GM12878 (cell line): ENCODE measurements around the gene SERPINF2. TPM values are rescaled to one million over a fixed set of nuclear protein-coding genes. Genes with fewer than 3 reads are reported as not detected.
A peak's percentile ranks its signal among the peaks of the same experiment; 100 is the strongest.

Source experiments
- ATAC-seq: fragments of 200-7000 bp; cut with Tn5 transposase; 3 replicates; pipeline ENCODE4 v1.9.1; 2020; ENCODE audit warnings: mild to moderate bottlenecking, moderate library complexity
- BruUV-seq: library from RNA; stranded (reverse); fragments of 400-500 nt; replicated peaks from 2 replicates; lab custom pipeline; 2021; lab: Mats Ljungman, UMichigan
- CTCF ChIA-PET: fragments of 300-600 bp; sonication (Branson Sonifier 250); formaldehyde crosslinking; extraction: SDS; loops from one replicate; lab custom pipeline; 2021; ENCODE audit warnings: inconsistent platforms; lab: Yijun Ruan, JAX
- POLR2A ChIA-PET: fragments of 350-600 bp; formaldehyde crosslinking; extraction: SDS; loops from one replicate; lab custom pipeline; 2021; ENCODE audit warnings: inconsistent platforms; lab: Charles Lee
- RAD21 ChIA-PET: fragments of 300-600 bp; sonication (Branson Sonifier 250); formaldehyde crosslinking; loops from one replicate; lab custom pipeline; 2023; ENCODE audit warnings: antibody characterized with exemption; ENCODE audit not compliant: unreplicated experiment; lab: Charles Lee
- SMC1A ChIA-PET: fragments of 300-600 bp; sonication (Branson Sonifier 250); formaldehyde crosslinking; loops from one replicate; lab custom pipeline; 2023; ENCODE audit not compliant: unreplicated experiment, uncharacterized antibody; lab: Charles Lee
- DNase-seq: peaks from one replicate; pipeline ENCODE4 v3.0.0-alpha.2; 2011; ENCODE audit warnings: low read depth, low spot score
- FAIRE-seq: peaks from 3 replicates; lab custom pipeline; 2011; peaks lifted over from hg19 to GRCh38; lab: Jason Lieb, UNC
- H2AFZ ChIP-seq: 2 replicates; pipeline ENCODE4 v1.6.0; 2011; ENCODE audit warnings: low read depth, low read length, control low read depth; ENCODE audit not compliant: control insufficient read depth
- H3K27ac ChIP-seq: 2 replicates; pipeline ENCODE4 v1.5.1; 2011; ENCODE audit warnings: control low read depth; ENCODE audit not compliant: control insufficient read depth, insufficient read depth
- H3K27me3 ChIP-seq, 2 experiments: replicated peaks in 1 of 2; 2 replicates each; pipeline versions ENCODE4 v1.6.0 to v1.6.1; 2011; ENCODE audit warnings: low read length in 1 of 2; ENCODE audit not compliant: control insufficient read depth in 2 of 2, insufficient read depth in 2 of 2
- H3K36me3 ChIP-seq, 2 experiments: 2 replicates each; pipeline ENCODE4 v1.5.1; 2011; ENCODE audit warnings: low read length in 1 of 2; ENCODE audit not compliant: control insufficient read depth in 2 of 2, insufficient read depth in 2 of 2
- H3K4me1 ChIP-seq: 2 replicates; pipeline ENCODE4 v1.6.1; 2011; ENCODE audit warnings: mild to moderate bottlenecking, low read length, moderate library complexity, mixed read lengths; ENCODE audit not compliant: control insufficient read depth, insufficient read depth
- H3K4me2 ChIP-seq: 2 replicates; pipeline ENCODE4 v1.6.0; 2011; ENCODE audit warnings: control low read depth; ENCODE audit not compliant: control insufficient read depth, insufficient read depth
- H3K4me3 ChIP-seq: fragments of 200-600 bp; sonication (generic); 2 replicates; pipeline ENCODE4 v1.5.1; 2016
- H3K79me2 ChIP-seq: 2 replicates; pipeline ENCODE4 v1.6.0; 2011; ENCODE audit warnings: low read length; ENCODE audit not compliant: control insufficient read depth, insufficient read depth
- H3K9ac ChIP-seq: 2 replicates; pipeline ENCODE4 v1.8.0; 2011; ENCODE audit warnings: low read length, control low read depth, mixed read lengths; ENCODE audit not compliant: control insufficient read depth, insufficient read depth
- H3K9me3 ChIP-seq: replicated peaks from 3 replicates; pipeline ENCODE4 v1.5.1; 2011; ENCODE audit warnings: mild to moderate bottlenecking, low read length; ENCODE audit not compliant: control insufficient read depth, insufficient read depth
- H4K20me1 ChIP-seq: 2 replicates; pipeline ENCODE4 v1.6.0; 2011; ENCODE audit not compliant: control insufficient read depth, insufficient read depth
- CEBPB ChIP-seq, 2 experiments: fragments of 150-350 bp in 1 of 2; IDR thresholded peaks; 2 replicates each; pipeline ENCODE4 v1.6.1; 2012 to 2014; ENCODE audit warnings: low read depth in 2 of 2, low read length in 2 of 2, borderline replicate concordance in 1 of 2, inconsistent platforms in 1 of 2
- CEBPZ ChIP-seq: fragments of 150-350 bp; IDR thresholded peaks from 2 replicates; pipeline ENCODE4 v1.6.1; 2016; ENCODE audit warnings: low read depth, low read length
- CTCF ChIP-seq, 3 experiments: IDR thresholded peaks in 2 of 3; conservative IDR thresholded peaks in 1 of 3; 2 replicates each; pipeline ENCODE4 v1.5.1; 2011; ENCODE audit warnings: low read depth in 3 of 3, low read length in 3 of 3, mild to moderate bottlenecking in 3 of 3, control low read depth in 2 of 3, moderate library complexity in 2 of 3, inconsistent platforms in 1 of 3, mixed read lengths in 1 of 3; ENCODE audit not compliant: control insufficient read depth in 2 of 3, insufficient read depth in 1 of 3; ENCODE audit errors: extremely low read depth in 1 of 3
- EZH2 ChIP-seq: IDR thresholded peaks from 2 replicates; pipeline ENCODE4 v1.6.1; 2012; ENCODE audit warnings: low read depth, mild to moderate bottlenecking, control low read depth, inconsistent platforms, low read length, borderline replicate concordance; ENCODE audit not compliant: control insufficient read depth
- HDGF ChIP-seq: fragments of 450-650 bp; IDR thresholded peaks from 2 replicates; pipeline ENCODE4 v1.6.1; 2016; ENCODE audit warnings: antibody characterized with exemption
- IRF4 ChIP-seq: IDR thresholded peaks from 2 replicates; pipeline ENCODE4 v1.6.1; 2011; ENCODE audit warnings: low read depth, low read length
- KLF5 ChIP-seq: fragments of 450-650 bp; IDR thresholded peaks from 2 replicates; pipeline ENCODE4 v1.6.1; 2014; ENCODE audit warnings: mild to moderate bottlenecking; ENCODE audit not compliant: partially characterized antibody
- LARP7 ChIP-seq: fragments of 450-650 bp; IDR thresholded peaks from 2 replicates; pipeline ENCODE4 v1.6.1; 2017; ENCODE audit warnings: mild to moderate bottlenecking
- MTA3 ChIP-seq: IDR thresholded peaks from 2 replicates; pipeline ENCODE4 v1.6.1; 2012; ENCODE audit warnings: low read length, inconsistent platforms, borderline replicate concordance
- NR2F1 ChIP-seq: fragments of 450-650 bp; conservative IDR thresholded peaks from 2 replicates; pipeline ENCODE4 v1.6.1; 2017; ENCODE audit warnings: mild to moderate bottlenecking
- REST ChIP-seq: IDR thresholded peaks from 2 replicates; pipeline ENCODE4 v1.6.1; 2012; ENCODE audit warnings: mild to moderate bottlenecking, low read depth, low read length
- SIX5 ChIP-seq: IDR thresholded peaks from 2 replicates; pipeline ENCODE4 v1.6.1; 2011; ENCODE audit warnings: mild to moderate bottlenecking, low read depth, low read length, moderate library complexity; ENCODE audit not compliant: severe bottlenecking
- WGBS: methylation state at CpG from one replicate; pipeline ENCODE4 v1.1.6; 2016; ENCODE audit warnings: low lambda C conversion rate; ENCODE audit not compliant: insufficient replicate concordance, insufficient coverage; ENCODE audit errors: missing lambda C conversion rate; 5-methylcytosine and 5-hydroxymethylcytosine counted together
- in situ Hi-C: fragments of 300-500 bp; cut with MboI; formaldehyde crosslinking; loops from 9 replicates; pipeline ENCODE4 v1.14.3; 2018; ENCODE audit warnings: mixed read lengths
- intact Hi-C: fragments of 100-400 bp; cut with micrococcal nuclease; formaldehyde crosslinking; loops from one replicate; pipeline ENCODE4 v1.14.2; 2022; ENCODE audit not compliant: unreplicated experiment
- polyA plus RNA-seq, 11 experiments: library from polyadenylated mRNA; depleted of rRNA in 4 of 11; unstranded in 6 of 11; stranded (reverse) in 5 of 11; fragments of >200 nt; fragmentation: Nextera tagmentation in 4 of 11; fragmentation: Illumina TruSeq in 1 of 11; extraction: Ambion mirVana in 4 of 11; extraction: Trizol in 1 of 11; gene quantifications; 1 replicate in 1 of 11; 2 replicates in 10 of 11; pipeline versions ENCODE4 v1.2.1 to v1.2.3, GENCODE V29; 2011 to 2016; ENCODE audit warnings: inconsistent platforms in 2 of 11, missing spikeins in 2 of 11, low read depth in 1 of 11
- total RNA-seq, 4 experiments: library from RNA; depleted of rRNA in 3 of 4; stranded (reverse); fragments of >200 nt in 3 of 4; fragmentation: Illumina TruSeq in 1 of 4; extraction: Trizol in 1 of 4; gene quantifications; 2 replicates each; pipeline versions ENCODE4 v1.2.1 to v1.2.3, GENCODE V29; 2013 to 2021

Gene SERPINF2
- total and polyA plus RNA-seq, 10 of the 15 experiments (the other 5 are each of a cell fraction or from before 2014, with no cell fraction given), result 0.04 to 0.21 (median 0.12) TPM; not detected in 6

GRCh38 chr17:1714427-1714979 is 28.2 kb upstream of the SERPINF2 start:
- Histone ChIP-seq H3K9ac (no peak overlapping the region; the same call in 1 of the 2 replicates), H4K20me1 (no peaks in the 10 kb centered on the region), H3K79me2 (peaks cover 7% of the 10 kb centered on the region), H3K4me2 (peak overlapping the region; percentile 90), H3K4me1 (peaks cover 4% of the 10 kb centered on the region), H2AFZ (no peak overlapping the region), H3K36me3 (peaks cover 0 to 7% of the 10 kb centered on the region in 2 experiments; a peak in 2 of 4 replicates), H3K27ac (no peak overlapping the region), H3K9me3 (no peaks in the 10 kb centered on the region), H3K27me3 (peaks cover 0 to 3% of the 10 kb centered on the region in 2 experiments; a peak in 1 of 4 replicates), H3K4me3 (peak overlapping the region; percentile 98; the same call in 1 of the 2 replicates)
- ATAC-seq, result no peak
- ChIA-PET SMC1A (no interaction called here), POLR2A (no interaction called here), CTCF (interaction anchor here (1.0 to 11.0 kb wide), 6 partner anchors 31 to 340 kb away, joined by 3 to 232 read pairs (median 4); partner anchors contain the start of genes HIC1 and RILP), RAD21 (interaction anchor here (1.4 to 1.9 kb wide), 4 partner anchors 31 to 140 kb away, joined by 3 to 8 read pairs (median 4); no protein-coding TSS in a partner anchor)
- TF ChIP-seq NR2F1 (no peak), KLF5 (no peak), EZH2 (no peak), CTCF (IDR thresholded peaks at IDR 0.05 in 2 of 3, conservative IDR thresholded peaks at IDR 0.05 in 1 of 3; ENCODE audit: control insufficient read depth in 2 of 3, extremely low read depth in 1 of 3, insufficient read depth in 1 of 3, low read depth in 3 of 3, low read length in 3 of 3) (no peak), CEBPB (IDR thresholded peaks at IDR 0.05; ENCODE audit: borderline replicate concordance in 1 of 2, low read depth in 2 of 2, low read length in 2 of 2) (no peak), REST (no peak), LARP7 (no peak), MTA3 (no peak), IRF4 (no peak), CEBPZ (no peak), HDGF (no peak), SIX5 (no peak)
- DNase-seq, result no peak
- in situ Hi-C loops, result no loop called here
- intact Hi-C loops, result no loop called here
- no TSS peak for BruUV-seq
- WGBS, result 35% methylated on average over 13 of the region's 19 CpGs
- FAIRE-seq, result no peak
